AG09319 (cell line): ENCODE results near the gene EIF4E1B.

Source experiments
- DNase-seq: peaks from one replicate; pipeline ENCODE4 v3.0.0-alpha.2; 2010; ENCODE audit warnings: low read depth; ENCODE audit errors: extremely low read depth
- TF ChIP-seq, protein P1 (sequence below): IDR thresholded peaks from 2 replicates; pipeline ENCODE4 v1.5.1; 2011; ENCODE audit warnings: low read depth, mild to moderate bottlenecking, inconsistent platforms, low read length, moderate library complexity

The EIF4E1B gene

DNA sequence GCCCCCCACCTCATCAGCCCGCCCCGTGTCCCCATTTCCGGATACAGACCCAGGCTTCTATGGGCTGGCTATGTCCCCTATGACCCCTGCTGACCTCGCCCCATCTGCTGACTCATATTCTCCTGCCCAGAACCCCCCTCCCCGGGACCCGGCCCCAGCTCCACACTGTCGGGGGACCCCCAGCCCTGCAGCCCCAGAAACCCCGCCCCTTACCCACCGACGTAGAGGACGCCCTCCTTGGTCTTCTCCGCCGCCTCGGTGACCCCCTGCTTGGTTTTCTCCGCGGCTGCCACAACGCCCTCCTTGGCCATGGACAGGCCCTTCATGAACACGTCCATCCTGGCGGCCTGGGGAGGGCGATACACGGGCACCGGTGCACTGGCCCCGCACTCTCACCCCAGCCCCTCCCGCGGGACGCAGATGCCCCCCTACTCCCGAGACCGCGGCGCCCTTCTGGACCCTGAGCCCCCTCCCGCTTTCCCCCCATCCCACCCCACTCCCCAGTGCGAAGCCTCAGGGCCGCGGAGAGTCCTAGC, 1.1 kb upstream of the EIF4E1B start:
- TF ChIP-seq, protein P1, sequence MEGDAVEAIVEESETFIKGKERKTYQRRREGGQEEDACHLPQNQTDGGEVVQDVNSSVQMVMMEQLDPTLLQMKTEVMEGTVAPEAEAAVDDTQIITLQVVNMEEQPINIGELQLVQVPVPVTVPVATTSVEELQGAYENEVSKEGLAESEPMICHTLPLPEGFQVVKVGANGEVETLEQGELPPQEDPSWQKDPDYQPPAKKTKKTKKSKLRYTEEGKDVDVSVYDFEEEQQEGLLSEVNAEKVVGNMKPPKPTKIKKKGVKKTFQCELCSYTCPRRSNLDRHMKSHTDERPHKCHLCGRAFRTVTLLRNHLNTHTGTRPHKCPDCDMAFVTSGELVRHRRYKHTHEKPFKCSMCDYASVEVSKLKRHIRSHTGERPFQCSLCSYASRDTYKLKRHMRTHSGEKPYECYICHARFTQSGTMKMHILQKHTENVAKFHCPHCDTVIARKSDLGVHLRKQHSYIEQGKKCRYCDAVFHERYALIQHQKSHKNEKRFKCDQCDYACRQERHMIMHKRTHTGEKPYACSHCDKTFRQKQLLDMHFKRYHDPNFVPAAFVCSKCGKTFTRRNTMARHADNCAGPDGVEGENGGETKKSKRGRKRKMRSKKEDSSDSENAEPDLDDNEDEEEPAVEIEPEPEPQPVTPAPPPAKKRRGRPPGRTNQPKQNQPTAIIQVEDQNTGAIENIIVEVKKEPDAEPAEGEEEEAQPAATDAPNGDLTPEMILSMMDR = no peak
- no peak for DNase-seq

DNA sequence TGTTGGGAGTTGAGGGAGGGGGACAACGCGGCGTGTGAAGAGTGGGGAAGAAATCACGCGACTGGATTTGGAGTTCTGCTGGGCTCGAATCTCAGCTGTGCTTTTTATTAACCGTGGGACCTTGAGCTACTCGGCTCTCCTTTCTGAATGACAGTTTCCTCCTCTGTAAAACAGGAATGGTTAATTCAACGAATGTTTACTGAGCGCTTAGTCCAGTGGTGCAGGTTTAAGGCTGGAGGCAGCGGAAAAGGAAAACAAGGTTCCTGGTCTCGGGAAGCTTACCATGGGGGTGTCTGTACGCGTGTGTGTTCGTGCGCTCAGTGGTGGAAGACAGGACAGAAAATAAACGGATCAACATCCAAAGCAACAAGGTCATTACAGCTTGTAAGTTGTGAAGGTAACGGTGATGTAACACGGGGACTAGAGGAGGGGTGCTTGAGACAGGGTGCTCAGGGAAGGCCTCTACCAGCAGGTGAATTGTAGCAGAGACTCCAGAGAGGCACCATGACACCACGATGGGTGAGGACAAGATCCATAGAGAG, 277 bp downstream of the EIF4E1B start:
- no peak for DNase-seq
- TF ChIP-seq, protein P1 = no peak

DNA sequence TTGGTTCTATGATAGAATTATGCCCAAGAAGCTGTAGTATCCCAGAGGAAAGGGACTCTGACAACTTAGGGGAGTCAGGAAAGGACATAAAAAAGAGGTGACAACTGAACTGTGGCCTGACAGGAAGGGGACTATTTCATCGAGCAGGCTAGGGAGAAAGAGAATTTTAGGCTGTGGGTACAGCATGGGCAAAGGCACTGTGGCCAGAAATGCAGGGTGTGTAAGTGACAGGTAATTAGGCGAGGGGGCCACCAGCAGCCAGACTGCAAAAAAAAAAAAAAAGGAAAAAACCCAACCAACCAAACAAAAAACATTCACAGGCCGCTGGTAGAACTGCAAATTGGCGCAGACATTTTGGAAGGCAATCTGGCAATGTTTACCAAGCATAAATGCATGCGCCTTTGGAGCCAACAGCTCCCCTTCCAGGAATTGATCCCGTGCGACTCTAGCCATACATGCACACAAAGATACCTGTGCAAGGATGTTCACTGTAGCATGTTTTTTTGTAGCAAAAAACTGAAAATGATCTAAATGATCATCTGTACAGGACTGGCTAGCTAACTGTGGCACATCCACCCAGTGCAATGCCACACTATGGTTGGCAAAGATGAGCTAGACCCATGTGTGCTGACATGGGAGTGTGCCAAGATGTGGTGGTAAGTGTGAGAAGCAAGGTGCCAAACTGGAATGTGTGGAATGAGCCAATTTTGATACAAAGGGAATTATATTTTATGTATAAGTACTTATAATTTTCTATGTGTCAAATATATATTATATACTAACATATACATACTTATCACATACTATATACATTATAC, 1.1 kb downstream of the EIF4E1B start:
- no peak for DNase-seq
- TF ChIP-seq, protein P1 = no peak

DNA sequence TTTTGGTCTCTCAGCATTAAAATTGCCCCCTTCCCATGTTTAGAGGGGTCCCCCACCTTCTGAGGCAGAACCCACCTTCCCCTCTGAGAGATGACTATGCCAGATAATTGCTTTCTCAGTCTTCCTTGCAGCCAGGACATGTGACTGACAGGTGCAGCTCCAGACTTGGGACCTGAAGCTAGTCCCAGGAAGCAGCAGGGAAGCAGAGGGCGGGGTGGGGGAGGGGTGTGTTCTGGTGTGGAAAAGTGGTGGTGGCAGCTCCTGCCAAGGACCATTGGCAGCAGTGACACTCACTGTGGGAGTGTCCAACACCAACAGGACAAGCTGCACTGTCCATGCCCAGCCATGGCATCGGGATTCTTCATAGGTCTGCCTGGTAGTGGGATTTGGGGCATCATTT, 2.3 kb downstream of the EIF4E1B start:
- DNase-seq = no peak
- TF ChIP-seq, protein P1 = no peak

DNA sequence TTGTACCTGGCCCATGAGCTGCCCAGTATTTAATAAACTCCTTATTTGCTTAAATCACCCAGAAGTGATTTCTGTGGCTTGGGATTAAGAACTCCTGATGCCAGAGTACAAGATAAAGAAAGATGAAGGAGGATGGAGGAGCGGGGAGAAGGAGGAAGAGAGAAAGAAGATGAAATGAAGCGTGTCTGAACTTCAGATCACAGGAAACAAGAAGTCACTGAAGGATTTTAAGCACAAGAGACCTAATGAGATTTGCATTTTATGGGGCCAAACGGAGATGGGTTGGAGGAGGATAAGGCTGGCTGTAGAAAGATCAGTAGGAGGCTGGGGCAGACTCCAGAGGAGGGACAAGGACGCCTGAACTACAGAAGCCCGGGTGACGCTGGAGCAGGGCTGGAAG, 3.1 kb downstream of the EIF4E1B start:
- DNase-seq = no peak
- TF ChIP-seq, protein P1 = no peak

DNA sequence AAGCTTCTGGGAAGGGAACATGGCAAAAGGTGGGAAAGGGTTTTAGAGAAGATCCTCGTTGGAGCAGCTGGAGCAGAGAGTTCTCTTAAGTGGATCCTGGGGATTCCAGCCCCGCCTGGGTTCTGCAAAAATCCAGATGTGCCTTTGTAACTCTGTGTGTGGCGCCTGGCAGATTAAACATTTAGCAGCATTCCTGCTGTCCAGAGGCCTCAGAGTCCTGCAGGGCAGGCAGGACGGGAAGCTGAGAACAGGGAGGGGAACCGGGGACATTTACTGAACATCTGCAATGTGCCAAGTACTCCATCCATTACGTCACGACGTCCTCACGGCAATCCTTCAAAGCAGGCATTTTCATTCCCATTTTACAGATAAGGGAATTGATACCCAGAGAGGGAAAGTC, 6.0 kb downstream of the EIF4E1B start:
- TF ChIP-seq, protein P1 = no peak
- no peak for DNase-seq

DNA sequence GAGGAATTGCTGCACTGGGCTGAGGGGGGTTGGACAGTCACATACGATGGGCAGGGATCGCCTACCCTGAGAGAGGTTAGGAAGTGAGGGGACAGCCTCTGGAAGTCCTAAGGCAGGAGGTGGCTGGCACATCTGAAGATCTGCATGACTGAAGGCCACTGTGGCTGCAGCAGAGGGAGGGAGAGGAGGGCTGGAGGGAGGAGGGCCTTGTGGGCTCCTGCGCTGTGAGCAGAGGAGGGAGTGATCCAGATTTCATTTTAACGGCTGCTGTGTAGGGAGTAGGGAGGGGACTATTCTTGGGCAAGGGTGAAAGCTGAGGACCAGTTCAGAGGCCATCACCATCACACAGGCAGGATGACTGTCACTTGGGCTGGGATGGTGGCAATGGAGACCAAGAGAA, 7.1 kb downstream of the EIF4E1B start:
- no peak for DNase-seq
- TF ChIP-seq, protein P1 = no peak
